ENCODE results near the gene PRR14L.

- TF ChIP-seq CTCF (conservative IDR thresholded peaks at IDR 0.05) (no peak), ZFX (IDR thresholded peaks at IDR 0.05) (no peak)
Observed at GRCh38 chr22:31747441-31747840, 2.5 kb downstream of the PRR14L start.

All from C4-2B (cell line).